IMR-90 (cell line): ENCODE results near the gene SPATA12.

Experiments
- CEBPB ChIP-seq: IDR thresholded peaks from 2 replicates; pipeline ENCODE4 v1.6.1; 2012; ENCODE audit warnings: low read depth, low read length, improper control_type of control experiment
- CTCF ChIP-seq: conservative IDR thresholded peaks from 2 replicates; pipeline ENCODE4 v1.5.1; 2012; ENCODE audit warnings: mild to moderate bottlenecking, low read depth, low read length, improper control_type of control experiment
- MAFK ChIP-seq: IDR thresholded peaks from 2 replicates; pipeline ENCODE4 v1.6.1; 2012; ENCODE audit warnings: low read depth, low read length, improper control_type of control experiment
- MAZ ChIP-seq: IDR thresholded peaks from 2 replicates; pipeline ENCODE4 v1.6.1; 2012; ENCODE audit warnings: low read depth, mild to moderate bottlenecking, low read length, improper control_type of control experiment, moderate library complexity, borderline replicate concordance
- POLR2A ChIP-seq: IDR thresholded peaks from 2 replicates; pipeline ENCODE4 v1.6.1; 2012; ENCODE audit warnings: mild to moderate bottlenecking, low read depth, low read length
- RCOR1 ChIP-seq: IDR thresholded peaks from 2 replicates; pipeline ENCODE4 v1.6.1; 2012; ENCODE audit warnings: mild to moderate bottlenecking, low read length, improper control_type of control experiment; ENCODE audit not compliant: insufficient replicate concordance
- SMC3 ChIP-seq: fragments of 150-350 bp; IDR thresholded peaks from 2 replicates; pipeline ENCODE4 v1.6.1; 2016; ENCODE audit warnings: low read depth, mild to moderate bottlenecking, antibody characterized with exemption, low read length, moderate library complexity
- USF2 ChIP-seq: fragments of 150-350 bp; IDR thresholded peaks from 2 replicates; pipeline ENCODE4 v1.6.1; 2017; ENCODE audit warnings: mild to moderate bottlenecking, antibody characterized with exemption, low read length, low read depth

GRCh38 chr3:57082481-57082880, 22.0 kb downstream of the SPATA12 start:
- TF ChIP-seq CTCF (no peak), SMC3 (no peak), USF2 (no peak), POLR2A (no peak), CEBPB (no peak), RCOR1 (no peak), MAFK (no peak), MAZ (no peak)
